Endothelial cell of umbilical vein (primary cell): ENCODE data around the gene MT1X. TPM values are rescaled to one million over a fixed set of nuclear protein-coding genes. Genes with fewer than 3 reads are reported as not detected.

Source experiments
- BruUV-seq: library from RNA; stranded (reverse); fragments of 400-500 nt; replicated peaks from 2 replicates; lab custom pipeline; 2021; lab: Mats Ljungman, UMichigan
- CTCF ChIA-PET: fragments of 300-600, 350-600 bp; sonication (Branson Sonifier 250); formaldehyde crosslinking; loops from one replicate; lab custom pipeline; 2021; ENCODE audit warnings: antibody characterized with exemption, inconsistent platforms; lab: Charles Lee
- POLR2A ChIA-PET: fragments of 300-600, 350-600 bp; sonication (Branson Sonifier 250); formaldehyde crosslinking; loops from one replicate; lab custom pipeline; 2021; ENCODE audit warnings: antibody characterized with exemption, inconsistent platforms; lab: Charles Lee
- DNase-seq: peaks from one replicate; pipeline ENCODE4 v3.0.0-alpha.2; 2011; ENCODE audit warnings: low read depth, low spot score
- FAIRE-seq: peaks from 2 replicates; lab custom pipeline; 2011; peaks lifted over from hg19 to GRCh38; lab: Jason Lieb, UNC
- H2AFZ ChIP-seq: 2 replicates; pipeline ENCODE4 v1.6.0; 2012; ENCODE audit warnings: low read depth, low read length, control low read depth, inconsistent platforms
- H3K27ac ChIP-seq: 2 replicates; pipeline ENCODE4 v1.5.1; 2011; ENCODE audit warnings: low read depth, mild to moderate bottlenecking, control low read depth, low read length, moderate library complexity; ENCODE audit not compliant: insufficient read depth
- H3K27me3 ChIP-seq, 2 experiments: 2 replicates each; pipeline versions ENCODE4 v1.6.0 to v1.6.1; 2011; ENCODE audit warnings: low read length in 2 of 2, mixed read lengths in 1 of 2; ENCODE audit not compliant: control insufficient read depth in 2 of 2, insufficient read depth in 2 of 2
- H3K36me3 ChIP-seq, 2 experiments: 2 replicates in 1 of 2; 3 replicates in 1 of 2; pipeline ENCODE4 v1.5.1; 2011; ENCODE audit warnings: low read length in 2 of 2, mild to moderate bottlenecking in 1 of 2, moderate library complexity in 1 of 2; ENCODE audit not compliant: control insufficient read depth in 2 of 2, insufficient read depth in 2 of 2; ENCODE audit errors: extremely low read depth in 1 of 2
- H3K4me1 ChIP-seq: 3 replicates; pipeline ENCODE4 v1.5.1; 2011; ENCODE audit warnings: mild to moderate bottlenecking, low read length; ENCODE audit not compliant: control insufficient read depth, insufficient read depth; ENCODE audit errors: extremely low read depth
- H3K4me2 ChIP-seq: 2 replicates; pipeline ENCODE4 v1.6.1; 2011; ENCODE audit warnings: low read length, control low read depth, mixed read lengths; ENCODE audit not compliant: insufficient read depth
- H3K4me3 ChIP-seq, 3 experiments: fragments of 200-600 bp in 1 of 3; sonication (generic), shearing (Covaris generic) in 1 of 3; replicated peaks in 1 of 3; 2 replicates each; pipeline ENCODE4 v1.5.1; 2011 to 2016; ENCODE audit warnings: control low read depth in 3 of 3, low read length in 3 of 3, mild to moderate bottlenecking in 2 of 3, inconsistent platforms in 1 of 3, low read depth in 1 of 3, moderate library complexity in 1 of 3; ENCODE audit not compliant: insufficient read depth in 1 of 3
- H3K79me2 ChIP-seq: 2 replicates; pipeline ENCODE4 v1.6.0; 2012; ENCODE audit warnings: low read length, inconsistent platforms; ENCODE audit not compliant: control insufficient read depth, insufficient read depth
- H3K9ac ChIP-seq: replicated peaks from 2 replicates; pipeline ENCODE3; 2011; ENCODE audit warnings: low read length, control low read depth; ENCODE audit not compliant: insufficient read depth; ENCODE audit errors: extremely low read depth
- H3K9me1 ChIP-seq: replicated peaks from 3 replicates; pipeline ENCODE4 v1.6.0; 2011; ENCODE audit warnings: mild to moderate bottlenecking, low read length; ENCODE audit not compliant: control insufficient read depth, insufficient read depth; ENCODE audit errors: extremely low read depth
- H3K9me3 ChIP-seq: replicated peaks from 2 replicates; pipeline ENCODE4 v1.5.1; 2012; ENCODE audit warnings: low read length, inconsistent platforms; ENCODE audit not compliant: control insufficient read depth, insufficient read depth
- H4K20me1 ChIP-seq: replicated peaks from 2 replicates; pipeline ENCODE3; 2011; ENCODE audit warnings: mild to moderate bottlenecking, low read length; ENCODE audit not compliant: control insufficient read depth, insufficient read depth; ENCODE audit errors: extremely low read depth
- CTCF ChIP-seq, 2 donors: IDR thresholded peaks; 1 replicate in 1 of 2; 2 replicates in 1 of 2; pipeline ENCODE4 v1.5.1; 2011; ENCODE audit warnings: low read length in 2 of 2, mild to moderate bottlenecking in 2 of 2, moderate library complexity in 2 of 2, control low read depth in 1 of 2, inconsistent platforms in 1 of 2, low read depth in 1 of 2; ENCODE audit not compliant: insufficient read depth in 1 of 2; ENCODE audit errors: extremely low read depth in 1 of 2
- EZH2 ChIP-seq: IDR thresholded peaks from 2 replicates; pipeline ENCODE4 v1.6.1; 2012; ENCODE audit warnings: borderline replicate concordance, low read depth, mild to moderate bottlenecking, moderate library complexity, low read length, inconsistent platforms; ENCODE audit not compliant: severe bottlenecking
- FOS ChIP-seq: IDR thresholded peaks from 2 replicates; pipeline ENCODE4 v1.6.1; 2011; ENCODE audit warnings: mild to moderate bottlenecking, low read length, moderate library complexity, borderline replicate concordance; ENCODE audit not compliant: insufficient read depth
- GATA2 ChIP-seq: IDR thresholded peaks from 2 replicates; pipeline ENCODE4 v1.7.0; 2011; ENCODE audit warnings: low read depth, mild to moderate bottlenecking, moderate library complexity, mixed read lengths, low read length; ENCODE audit not compliant: insufficient read length, insufficient read depth
- JUN ChIP-seq: IDR thresholded peaks from 2 replicates; pipeline ENCODE4 v1.6.1; 2011; ENCODE audit warnings: borderline replicate concordance, low read depth; ENCODE audit not compliant: insufficient read length, insufficient read depth
- MAX ChIP-seq: IDR thresholded peaks from 2 replicates; pipeline ENCODE4 v1.6.1; 2011; ENCODE audit not compliant: insufficient read depth, insufficient read length
- MYC ChIP-seq: IDR thresholded peaks from one replicate; pipeline ENCODE4 v1.6.1; 2011; ENCODE audit warnings: mild to moderate bottlenecking, low read depth, low read length
- POLR2A ChIP-seq: IDR thresholded peaks from 2 replicates; pipeline ENCODE4 v1.6.1; 2012; ENCODE audit warnings: low read depth, mild to moderate bottlenecking, control low read depth, low read length
- POLR2AphosphoS5 ChIP-seq: IDR thresholded peaks from 2 replicates; pipeline ENCODE4 v1.6.1; 2012; ENCODE audit warnings: low read depth, mild to moderate bottlenecking, control low read depth, low read length, moderate library complexity; ENCODE audit not compliant: insufficient read depth
- dilution Hi-C: fragments of 300-500 bp; cut with MboI; formaldehyde crosslinking; loops from one replicate; pipeline ENCODE4 v1.15.0; 2019; ENCODE audit warnings: low sequenced_read_pairs; ENCODE audit not compliant: extremely low pct_ligation_motif_present
- intact Hi-C: fragments of 100-400 bp; cut with micrococcal nuclease; formaldehyde crosslinking; loops from one replicate; pipeline ENCODE4 v1.10.0; 2022
- polyA plus RNA-seq, 4 experiments: library from polyadenylated mRNA; depleted of rRNA in 3 of 4; stranded (reverse) in 3 of 4; unstranded in 1 of 4; fragments of >200 nt; gene quantifications; 2 replicates each; pipeline versions ENCODE4 v1.2.1 to v1.2.3, GENCODE V29; 2011 to 2012; ENCODE audit warnings: missing spikeins in 1 of 4
- total RNA-seq: library from RNA; stranded (reverse); gene quantifications from 2 replicates; pipeline ENCODE4 v1.2.3, GENCODE V29; 2021

Gene MT1X
- total and polyA plus RNA-seq, 2 donors (not counting 3 experiments of a cell fraction or from before 2014, with no cell fraction given), result 15.6 to 46.7 TPM

- Histone ChIP-seq H2AFZ (no peak overlapping the region), H3K4me2 (no peak overlapping the region), H3K4me3 (no peak overlapping the region), H3K9me1 (no peaks in the 10 kb centered on the region), H3K27me3 (no peaks in the 10 kb centered on the region), H3K4me1 (peaks cover 10% of the 10 kb centered on the region), H3K27ac (no peak overlapping the region), H3K9me3 (no peaks in the 10 kb centered on the region), H3K9ac (no peak overlapping the region), H3K79me2 (no peaks in the 10 kb centered on the region), H4K20me1 (no peaks in the 10 kb centered on the region), H3K36me3 (no peaks in the 10 kb centered on the region)
- CTCF ChIA-PET, result no interaction called here
- BruUV-seq, result no TSS peak
- no peak for DNase-seq
- no peak for TF ChIP-seq CTCF (IDR thresholded peaks at IDR 0.05; ENCODE audit: extremely low read depth in 1 of 2, insufficient read depth in 1 of 2, low read depth in 1 of 2, low read length in 2 of 2)
- TF ChIP-seq EZH2, result no peak
- TF ChIP-seq MAX, result no peak
- TF ChIP-seq POLR2AphosphoS5, result no peak
- no peak for TF ChIP-seq GATA2
- no peak for TF ChIP-seq JUN
- TF ChIP-seq FOS, result no peak
- no peak for TF ChIP-seq MYC
- TF ChIP-seq POLR2A, result no peak
- dilution Hi-C loops (no loop called here), intact Hi-C loops (no loop called here)
- no peak for FAIRE-seq
- POLR2A ChIA-PET, result no interaction called here
Observed at GRCh38 chr16:56686758-56687157, 4.5 kb downstream of the MT1X start.
